ENCODE results near the gene BRD4. TPM values are rescaled to one million over a fixed set of nuclear protein-coding genes. Genes with fewer than 3 reads are reported as not detected.

Gene BRD4
- total RNA-seq, 2 experiments from 2014 or later: 94.3 to 99.6 TPM

- no peak for TF ChIP-seq CTCF (IDR thresholded peaks at IDR 0.05)
- Mint-ChIP-seq H3K36me3 (ENCODE audit: low read depth) (peaks cover 16% of the 10 kb centered on the region), H3K27me3 (no peaks in the 10 kb centered on the region), H3K27ac (peak overlapping the region; percentile 72), H3K9me3 (no peaks in the 10 kb centered on the region), H3K4me3 (peak overlapping the region; percentile 5), H3K4me1 (ENCODE audit: low read depth) (peaks cover 82% of the 10 kb centered on the region)
- intact Hi-C loops (cut with micrococcal nuclease): no loop called here
- no peak for DNase-seq
- ChIA-PET CTCF (interaction anchor here (0.7 to 1.2 kb wide), 3 partner anchors 9 to 203 kb away, joined by 3 to 5 read pairs (median 3); no protein-coding TSS in a partner anchor), POLR2A (interaction anchor here (0.6 to 2.3 kb wide), 10 partner anchors 9 to 392 kb away, joined by 3 to 14 read pairs (median 4); partner anchors contain the start of gene BRD4)
- ATAC-seq: no peak
These were observed 29.1 kb downstream of the BRD4 start for GRCh38 chr19:15303105-15303780.

- TF ChIP-seq CTCF (IDR thresholded peaks at IDR 0.05): no peak
- Mint-ChIP-seq H3K36me3 (ENCODE audit: low read depth) (peaks cover 21% of the 10 kb centered on the region), H3K27me3 (no peaks in the 10 kb centered on the region), H3K4me3 (peak overlapping the region; percentile 4), H3K9me3 (no peaks in the 10 kb centered on the region), H3K4me1 (ENCODE audit: low read depth) (peaks cover 86% of the 10 kb centered on the region), H3K27ac (peak overlapping the region; percentile 88)
- POLR2A ChIA-PET: interaction anchor here (0.8 to 2.9 kb wide), 6 partner anchors 9 to 59 kb away, joined by 3 to 13 read pairs (median 4); partner anchors contain the start of gene BRD4
- ATAC-seq (peak; percentile 74), DNase-seq (peak; percentile 59)
- intact Hi-C loops (cut with micrococcal nuclease): no loop called here
- CTCF ChIA-PET: no interaction called here
These were observed 31.7 kb downstream of the BRD4 start for GRCh38 chr19:15300533-15301197.

DNA sequence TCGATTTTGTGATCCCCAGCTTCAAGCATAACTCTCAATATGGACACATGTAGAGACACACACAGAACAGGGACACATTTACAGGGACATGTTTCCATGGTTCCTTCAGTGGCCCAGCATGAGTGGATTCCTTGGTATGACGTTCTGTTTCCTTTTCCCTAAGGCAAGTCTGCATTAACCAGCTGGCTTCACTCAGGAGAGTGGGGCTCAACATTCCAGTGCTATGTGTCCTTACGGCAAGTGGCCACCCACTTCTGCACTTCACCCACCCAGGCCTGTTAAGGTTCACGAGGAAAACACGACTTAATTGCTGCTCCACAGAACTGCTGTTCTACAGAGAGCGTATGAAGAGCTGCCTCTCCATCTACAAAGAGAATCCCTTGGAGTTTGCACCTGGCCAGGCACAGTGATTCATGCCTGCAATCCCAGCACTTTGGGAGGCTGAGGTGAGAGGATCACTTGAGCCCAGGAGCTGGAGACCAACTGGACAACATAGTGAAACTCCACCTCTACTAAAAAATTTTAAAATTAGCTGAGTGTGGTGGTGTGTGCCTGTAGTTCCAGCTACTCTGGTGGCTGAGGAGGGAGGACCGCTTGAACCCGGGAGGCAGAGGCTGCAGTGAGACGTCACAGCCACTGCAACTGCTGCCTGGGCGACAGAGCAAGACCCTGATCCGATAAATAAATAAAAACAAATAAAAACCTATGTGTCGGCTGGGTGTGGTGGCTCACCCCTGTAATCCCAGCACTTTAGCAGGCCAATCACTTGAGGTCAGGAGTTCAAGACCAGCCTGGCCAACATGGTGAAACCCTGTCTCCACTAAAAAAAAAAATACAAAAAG is 32.5 kb downstream of the BRD4 start:
- no peaks in the 10 kb centered on the region for H3K27me3 Mint-ChIP-seq
- no peaks in the 10 kb centered on the region for H3K9me3 Mint-ChIP-seq
- no peak overlapping the region for H3K4me3 Mint-ChIP-seq
- CTCF ChIA-PET: interaction anchor here (1.3 kb wide), 1 partner anchor 79 kb away, joined by 4 read pairs; the partner anchor contains the start of gene AKAP8
- TF ChIP-seq CTCF (IDR thresholded peaks at IDR 0.05): no peak
- no peak for DNase-seq
- peak overlapping the region; percentile 88 for H3K27ac Mint-ChIP-seq
- ATAC-seq: no peak
- POLR2A ChIA-PET: interaction anchor here (0.8 to 2.9 kb wide), 4 partner anchors 9 to 33 kb away, joined by 4 to 13 read pairs (median 8); partner anchors contain the start of gene BRD4
- peaks cover 28% of the 10 kb centered on the region for H3K36me3 Mint-ChIP-seq (ENCODE audit: low read depth)
- intact Hi-C loops (cut with micrococcal nuclease): no loop called here
- H3K4me1 Mint-ChIP-seq (ENCODE audit: low read depth): peaks cover 89% of the 10 kb centered on the region

DNA sequence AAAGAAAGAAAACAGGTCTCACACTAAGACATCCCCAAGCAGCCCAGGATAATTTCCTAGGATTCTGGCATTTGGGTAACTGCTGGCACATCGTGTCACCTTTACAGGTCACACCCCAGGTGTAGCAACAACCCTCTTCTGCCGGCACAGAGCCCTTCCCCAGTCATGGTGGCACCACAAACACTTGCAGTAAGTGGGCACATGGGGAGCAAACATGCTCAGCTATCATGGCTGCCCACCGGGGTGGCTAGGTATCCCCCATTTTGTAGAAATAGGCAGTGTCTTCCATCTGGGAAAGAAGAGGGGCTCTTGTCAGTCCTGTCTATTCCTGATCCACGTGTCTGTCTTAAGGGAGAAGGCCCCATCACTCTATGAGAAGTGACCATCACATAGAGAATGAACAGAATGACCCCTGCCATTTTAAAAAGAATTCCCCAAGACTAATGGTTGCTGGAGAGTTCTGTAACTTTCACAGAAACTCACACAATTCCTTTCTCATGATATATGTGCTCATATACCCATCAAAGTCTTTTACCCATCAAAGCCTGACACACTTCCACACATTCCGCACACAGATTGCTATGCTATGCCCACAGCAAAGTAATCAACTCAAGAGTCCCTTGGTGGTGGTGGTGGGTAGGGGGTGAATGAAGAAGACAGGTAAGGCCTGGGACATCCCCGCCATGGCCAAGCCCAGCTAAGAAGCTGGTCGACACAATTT is 33.3 kb downstream of the BRD4 start:
- Mint-ChIP-seq H3K4me3 (no peak overlapping the region), H3K9me3 (no peaks in the 10 kb centered on the region), H3K27ac (peak overlapping the region; percentile 88), H3K27me3 (no peaks in the 10 kb centered on the region), H3K36me3 (ENCODE audit: low read depth) (peaks cover 25% of the 10 kb centered on the region), H3K4me1 (ENCODE audit: low read depth) (peaks cover 90% of the 10 kb centered on the region)
- no peak for ATAC-seq
- ChIA-PET CTCF (interaction anchor here (1.1 to 1.3 kb wide), 2 partner anchors 18 to 80 kb away, joined by 3 to 4 read pairs; partner anchors contain the start of gene AKAP8), POLR2A (interaction anchor here (0.7 to 2.9 kb wide), 6 partner anchors 8 to 38 kb away, joined by 3 to 13 read pairs (median 4); no protein-coding TSS in a partner anchor)
- no peak for TF ChIP-seq CTCF (IDR thresholded peaks at IDR 0.05)
- no peak for DNase-seq
- intact Hi-C loops (cut with micrococcal nuclease): no loop called here
